ENCODE data around the gene GPC6.

GPC6 gene

GRCh38 chr13:93227878-93228642 lies 1.5 kb downstream of the GPC6 start (continued):
- TF ChIP-seq PRDM4 (tag by site-specific recombination; IDR thresholded peaks at IDR 0.05): peak; percentile 60
- peak; percentile 44; the same call in 1 of the 2 replicates for TF ChIP-seq FEZF1 (tag by site-specific recombination; IDR thresholded peaks at IDR 0.05)
- TF ChIP-seq, protein P1, sequence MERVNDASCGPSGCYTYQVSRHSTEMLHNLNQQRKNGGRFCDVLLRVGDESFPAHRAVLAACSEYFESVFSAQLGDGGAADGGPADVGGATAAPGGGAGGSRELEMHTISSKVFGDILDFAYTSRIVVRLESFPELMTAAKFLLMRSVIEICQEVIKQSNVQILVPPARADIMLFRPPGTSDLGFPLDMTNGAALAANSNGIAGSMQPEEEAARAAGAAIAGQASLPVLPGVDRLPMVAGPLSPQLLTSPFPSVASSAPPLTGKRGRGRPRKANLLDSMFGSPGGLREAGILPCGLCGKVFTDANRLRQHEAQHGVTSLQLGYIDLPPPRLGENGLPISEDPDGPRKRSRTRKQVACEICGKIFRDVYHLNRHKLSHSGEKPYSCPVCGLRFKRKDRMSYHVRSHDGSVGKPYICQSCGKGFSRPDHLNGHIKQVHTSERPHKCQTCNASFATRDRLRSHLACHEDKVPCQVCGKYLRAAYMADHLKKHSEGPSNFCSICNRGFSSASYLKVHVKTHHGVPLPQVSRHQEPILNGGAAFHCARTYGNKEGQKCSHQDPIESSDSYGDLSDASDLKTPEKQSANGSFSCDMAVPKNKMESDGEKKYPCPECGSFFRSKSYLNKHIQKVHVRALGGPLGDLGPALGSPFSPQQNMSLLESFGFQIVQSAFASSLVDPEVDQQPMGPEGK (tag by site-specific recombination; IDR thresholded peaks at IDR 0.05): peak; percentile 91
- TF ChIP-seq HOXC10 (CRISPR knock-in tag; IDR thresholded peaks at IDR 0.05): no peak
- no peak for TF ChIP-seq ZNF623 (tag by site-specific recombination; IDR thresholded peaks at IDR 0.05)
- no peak for TF ChIP-seq ZNF211 (tag by site-specific recombination; IDR thresholded peaks at IDR 0.05; ENCODE audit: low read depth)
- TF ChIP-seq, protein P2, sequence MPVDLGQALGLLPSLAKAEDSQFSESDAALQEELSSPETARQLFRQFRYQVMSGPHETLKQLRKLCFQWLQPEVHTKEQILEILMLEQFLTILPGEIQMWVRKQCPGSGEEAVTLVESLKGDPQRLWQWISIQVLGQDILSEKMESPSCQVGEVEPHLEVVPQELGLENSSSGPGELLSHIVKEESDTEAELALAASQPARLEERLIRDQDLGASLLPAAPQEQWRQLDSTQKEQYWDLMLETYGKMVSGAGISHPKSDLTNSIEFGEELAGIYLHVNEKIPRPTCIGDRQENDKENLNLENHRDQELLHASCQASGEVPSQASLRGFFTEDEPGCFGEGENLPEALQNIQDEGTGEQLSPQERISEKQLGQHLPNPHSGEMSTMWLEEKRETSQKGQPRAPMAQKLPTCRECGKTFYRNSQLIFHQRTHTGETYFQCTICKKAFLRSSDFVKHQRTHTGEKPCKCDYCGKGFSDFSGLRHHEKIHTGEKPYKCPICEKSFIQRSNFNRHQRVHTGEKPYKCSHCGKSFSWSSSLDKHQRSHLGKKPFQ (tag by site-specific recombination; IDR thresholded peaks at IDR 0.05): peak; percentile 6; the same call in 1 of the 2 replicates
- no peak for TF ChIP-seq ZNF677 (tag by site-specific recombination; IDR thresholded peaks at IDR 0.05)
- TF ChIP-seq, protein P3, sequence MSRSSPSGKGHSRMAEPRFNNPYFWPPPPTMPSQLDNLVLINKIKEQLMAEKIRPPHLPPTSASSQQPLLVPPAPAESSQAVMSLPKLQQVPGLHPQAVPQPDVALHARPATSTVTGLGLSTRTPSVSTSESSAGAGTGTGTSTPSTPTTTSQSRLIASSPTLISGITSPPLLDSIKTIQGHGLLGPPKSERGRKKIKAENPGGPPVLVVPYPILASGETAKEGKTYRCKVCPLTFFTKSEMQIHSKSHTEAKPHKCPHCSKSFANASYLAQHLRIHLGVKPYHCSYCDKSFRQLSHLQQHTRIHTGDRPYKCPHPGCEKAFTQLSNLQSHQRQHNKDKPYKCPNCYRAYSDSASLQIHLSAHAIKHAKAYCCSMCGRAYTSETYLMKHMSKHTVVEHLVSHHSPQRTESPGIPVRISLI (tag by site-specific recombination; IDR thresholded peaks at IDR 0.05): peak; percentile 65; the same call in 1 of the 2 replicates
- TF ChIP-seq ZNF121 (tag by site-specific recombination; IDR thresholded peaks at IDR 0.05): peak; percentile 51; the same call in 1 of the 2 replicates
- 0 out of 2 replicates have a peak, but pooled peaks have one; percentile 26 for TF ChIP-seq GLI4 (tag by site-specific recombination; IDR thresholded peaks at IDR 0.05)
- TF ChIP-seq ZNF302 (tag by site-specific recombination; IDR thresholded peaks at IDR 0.05; ENCODE audit: low read depth): no peak
- peak; percentile 24; the same call in 1 of the 2 replicates for TF ChIP-seq GLIS1 (tag by site-specific recombination; IDR thresholded peaks at IDR 0.05)
- TF ChIP-seq ZNF76 (tag by site-specific recombination; IDR thresholded peaks at IDR 0.05; ENCODE audit: borderline replicate concordance, low read depth): peak; percentile 63
- no peak for TF ChIP-seq ZNF670 (tag by site-specific recombination; IDR thresholded peaks at IDR 0.05; ENCODE audit: low read depth)
- peak; percentile 85 for TF ChIP-seq ZSCAN4 (tag by site-specific recombination; IDR thresholded peaks at IDR 0.05)
- no peak for TF ChIP-seq ZSCAN23 (tag by site-specific recombination; IDR thresholded peaks at IDR 0.05)
- TF ChIP-seq ZNF341 (tag by site-specific recombination; IDR thresholded peaks at IDR 0.05; ENCODE audit: low read depth): peak; percentile 88
- peak; percentile 58 for TF ChIP-seq ZEB2 (tag by site-specific recombination; IDR thresholded peaks at IDR 0.05)
- TF ChIP-seq OSR2 (tag by site-specific recombination; IDR thresholded peaks at IDR 0.05): no peak
- TF ChIP-seq ZNF157 (tag by site-specific recombination; IDR thresholded peaks at IDR 0.05): no peak
- TF ChIP-seq BCL11A (tag by site-specific recombination; IDR thresholded peaks at IDR 0.05; ENCODE audit: low read depth): no peak
- TF ChIP-seq ZNF404 (tag by site-specific recombination; IDR thresholded peaks at IDR 0.05): no peak
- TF ChIP-seq ZNF529 (tag by site-specific recombination; IDR thresholded peaks at IDR 0.05; ENCODE audit: insufficient replicate concordance): no peak
- peak; percentile 66; the same call in 1 of the 2 replicates for TF ChIP-seq SCRT2 (tag by site-specific recombination; IDR thresholded peaks at IDR 0.05)
- TF ChIP-seq SP7 (tag by site-specific recombination; IDR thresholded peaks at IDR 0.05): peak; percentile 29; the same call in 1 of the 2 replicates
- TF ChIP-seq, protein P4, sequence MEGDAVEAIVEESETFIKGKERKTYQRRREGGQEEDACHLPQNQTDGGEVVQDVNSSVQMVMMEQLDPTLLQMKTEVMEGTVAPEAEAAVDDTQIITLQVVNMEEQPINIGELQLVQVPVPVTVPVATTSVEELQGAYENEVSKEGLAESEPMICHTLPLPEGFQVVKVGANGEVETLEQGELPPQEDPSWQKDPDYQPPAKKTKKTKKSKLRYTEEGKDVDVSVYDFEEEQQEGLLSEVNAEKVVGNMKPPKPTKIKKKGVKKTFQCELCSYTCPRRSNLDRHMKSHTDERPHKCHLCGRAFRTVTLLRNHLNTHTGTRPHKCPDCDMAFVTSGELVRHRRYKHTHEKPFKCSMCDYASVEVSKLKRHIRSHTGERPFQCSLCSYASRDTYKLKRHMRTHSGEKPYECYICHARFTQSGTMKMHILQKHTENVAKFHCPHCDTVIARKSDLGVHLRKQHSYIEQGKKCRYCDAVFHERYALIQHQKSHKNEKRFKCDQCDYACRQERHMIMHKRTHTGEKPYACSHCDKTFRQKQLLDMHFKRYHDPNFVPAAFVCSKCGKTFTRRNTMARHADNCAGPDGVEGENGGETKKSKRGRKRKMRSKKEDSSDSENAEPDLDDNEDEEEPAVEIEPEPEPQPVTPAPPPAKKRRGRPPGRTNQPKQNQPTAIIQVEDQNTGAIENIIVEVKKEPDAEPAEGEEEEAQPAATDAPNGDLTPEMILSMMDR (tag by site-specific recombination; IDR thresholded peaks at IDR 0.05): peak; percentile 73
- TF ChIP-seq ZXDB (tag by site-specific recombination; IDR thresholded peaks at IDR 0.05): peak; percentile 54
- no peak for TF ChIP-seq ZNF175 (tag by site-specific recombination; IDR thresholded peaks at IDR 0.05)
- 0 out of 2 replicates have a peak, but pooled peaks have one; percentile 24 for TF ChIP-seq SP3 (tag by site-specific recombination; IDR thresholded peaks at IDR 0.05)
